Parietal lobe (tissue), 2 donors: ENCODE results near the gene SYTL3. TPM values are rescaled to one million over a fixed set of nuclear protein-coding genes. Genes with fewer than 3 reads are reported as not detected.

Source experiments
- small RNA-seq: library from RNA; depleted of rRNA; stranded (forward); fragments of <200 nt; gene quantifications from one replicate; pipeline ENCODE3, GENCODE V24; 2014; ENCODE audit warnings: low replicate concordance
- total RNA-seq: library from RNA; depleted of rRNA; stranded (reverse); fragments of >200 nt; gene quantifications from one replicate; pipeline ENCODE4 v1.2.3, GENCODE V29; 2014

The SYTL3 gene, protein sequence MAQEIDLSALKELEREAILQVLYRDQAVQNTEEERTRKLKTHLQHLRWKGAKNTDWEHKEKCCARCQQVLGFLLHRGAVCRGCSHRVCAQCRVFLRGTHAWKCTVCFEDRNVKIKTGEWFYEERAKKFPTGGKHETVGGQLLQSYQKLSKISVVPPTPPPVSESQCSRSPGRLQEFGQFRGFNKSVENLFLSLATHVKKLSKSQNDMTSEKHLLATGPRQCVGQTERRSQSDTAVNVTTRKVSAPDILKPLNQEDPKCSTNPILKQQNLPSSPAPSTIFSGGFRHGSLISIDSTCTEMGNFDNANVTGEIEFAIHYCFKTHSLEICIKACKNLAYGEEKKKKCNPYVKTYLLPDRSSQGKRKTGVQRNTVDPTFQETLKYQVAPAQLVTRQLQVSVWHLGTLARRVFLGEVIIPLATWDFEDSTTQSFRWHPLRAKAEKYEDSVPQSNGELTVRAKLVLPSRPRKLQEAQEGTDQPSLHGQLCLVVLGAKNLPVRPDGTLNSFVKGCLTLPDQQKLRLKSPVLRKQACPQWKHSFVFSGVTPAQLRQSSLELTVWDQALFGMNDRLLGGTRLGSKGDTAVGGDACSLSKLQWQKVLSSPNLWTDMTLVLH
- total RNA-seq: 2.5 TPM

GRCh38 chr6:158649289-158650143 is at the start of gene SYTL3:
Gene SYTL3 (plus strand): TSS chr6:158650054. CDS start chr6:158663269, 13,215 bp downstream.

DNA sequence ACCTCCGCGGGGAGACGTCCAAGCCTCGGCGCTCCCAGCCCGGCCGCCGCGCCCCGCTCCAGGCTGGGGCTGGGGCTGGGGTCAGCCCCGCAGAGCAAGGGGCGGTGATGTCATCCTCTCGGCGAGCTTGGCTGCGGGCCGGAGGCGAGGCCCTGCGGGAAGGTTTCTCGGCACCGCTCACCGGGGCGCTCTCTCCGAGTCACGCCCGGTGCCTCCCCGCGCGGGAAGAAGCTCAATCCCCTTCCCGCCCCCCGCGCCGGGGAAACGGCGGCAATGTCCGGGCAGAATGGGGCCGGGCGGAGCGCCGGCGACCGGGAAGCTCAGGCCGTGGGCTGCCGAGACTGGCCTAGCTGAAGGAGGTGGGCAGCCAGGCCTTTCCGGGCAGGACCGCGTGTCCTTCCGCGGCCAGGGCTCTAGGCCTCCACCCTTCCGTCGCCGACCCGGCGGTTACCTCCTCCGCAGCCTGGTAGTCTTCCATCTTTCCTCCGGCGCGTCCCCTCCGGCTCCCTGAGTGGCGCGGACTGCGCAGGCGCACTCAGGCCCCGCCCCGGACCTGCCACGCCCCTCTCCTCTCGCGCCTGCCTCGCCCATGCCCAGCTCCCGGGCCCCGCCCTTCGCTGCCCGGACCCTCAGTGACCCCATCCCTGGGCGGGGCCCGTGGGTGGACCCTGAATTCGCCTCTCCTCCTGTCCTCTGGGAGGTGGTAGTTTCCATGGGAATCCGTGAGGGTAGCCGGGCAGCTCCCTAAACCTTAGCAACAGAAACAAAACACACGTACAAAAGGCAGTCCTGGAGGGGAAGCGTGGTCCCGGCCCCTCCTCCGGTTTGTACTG is 5.4 kb upstream of the SYTL3 start, which contains the start of gene DYNLT1:
Gene DYNLT1 (minus strand): TSS at position 513 of the 833 bp plus-strand sequence. CDS start 35 bp downstream, at position 478.

Small RNA genes lying within 50 kb of the gene (small RNA-seq; reads per million reads assigned to genes)
- gene MIR3918: not detected
- not detected for gene MIR7161

Other genes with a start within 250 kb of the SYTL3 start
- 58.8 TPM for gene TMEM181, start 90.0 kb upstream of the SYTL3 start, total RNA-seq
- 54.1 TPM for gene DYNLT1, start 5.3 kb upstream of the SYTL3 start, total RNA-seq
- 113 TPM for gene EZR, start 169.3 kb downstream of the SYTL3 start, total RNA-seq